SK-N-SH (cell line): ENCODE data around the gene SLC66A3. TPM values are rescaled to one million over a fixed set of nuclear protein-coding genes. Genes with fewer than 3 reads are reported as not detected.

Experiments used
- CTCF ChIA-PET: fragments of 300-600, 350-600 bp; formaldehyde crosslinking; extraction: SDS; loops from one replicate; lab custom pipeline; 2021; lab: Yijun Ruan, JAX
- POLR2A ChIA-PET: fragments of 350-600 bp; sonication (Branson Sonifier 250); formaldehyde crosslinking; extraction: SDS; loops from one replicate; lab custom pipeline; 2020; ENCODE audit warnings: antibody characterized with exemption, inconsistent platforms; lab: Yijun Ruan, JAX
- DNase-seq: peaks from one replicate; pipeline ENCODE4 v3.0.0; 2012
- H2AFZ ChIP-seq: fragments of 200-600 bp; sonication (generic); 2 replicates; pipeline ENCODE4 v1.8.1; 2016; ENCODE audit warnings: antibody characterized with exemption, mild to moderate bottlenecking, low read depth
- H3F3A ChIP-seq: fragments of 200-600 bp; sonication (generic); replicated peaks from 2 replicates; pipeline ENCODE3; 2016; ENCODE audit warnings: antibody characterized with exemption, mild to moderate bottlenecking; ENCODE audit not compliant: insufficient read depth
- H3K27ac ChIP-seq, 2 experiments: fragments of 200-500 bp in 1 of 2; fragments of 200-600 bp in 1 of 2; sonication (Bioruptor generic) in 1 of 2; sonication (generic), shearing (Covaris generic) in 1 of 2; 2 replicates each; pipeline versions ENCODE4 v1.5.1 to v1.6.1; 2014 to 2016; ENCODE audit warnings: low read depth in 2 of 2, inconsistent platforms in 1 of 2, low read length in 1 of 2, mild to moderate bottlenecking in 1 of 2, mixed read lengths in 1 of 2
- H3K27me3 ChIP-seq: fragments of 200-600 bp; sonication (generic), shearing (Covaris generic); 2 replicates; pipeline ENCODE4 v1.6.1; 2016; ENCODE audit warnings: mixed run types; ENCODE audit not compliant: insufficient read depth
- H3K36me3 ChIP-seq, 2 experiments: fragments of 200-500 bp in 1 of 2; fragments of 200-600 bp in 1 of 2; sonication (Bioruptor generic) in 1 of 2; sonication (generic) in 1 of 2; replicated peaks in 1 of 2; 2 replicates each; pipeline versions ENCODE3 to v1.5.1; 2014 to 2016; ENCODE audit warnings: low read length in 1 of 2, mild to moderate bottlenecking in 1 of 2; ENCODE audit not compliant: insufficient read depth in 2 of 2, control insufficient read depth in 1 of 2
- H3K4me1 ChIP-seq, 2 experiments: fragments of 200-500 bp in 1 of 2; fragments of 200-600 bp in 1 of 2; sonication (Bioruptor generic) in 1 of 2; sonication (generic), shearing (Covaris generic) in 1 of 2; 2 replicates each; pipeline versions ENCODE4 v1.5.1 to v1.6.1; 2014 to 2016; ENCODE audit warnings: low read depth in 1 of 2, low read length in 1 of 2, mixed run types in 1 of 2; ENCODE audit not compliant: insufficient read depth in 2 of 2, control insufficient read depth in 1 of 2
- H3K4me2 ChIP-seq: fragments of 200-600 bp; sonication (generic), shearing (Covaris generic); 2 replicates; pipeline ENCODE4 v1.6.1; 2017; ENCODE audit warnings: mixed run types
- H3K4me3 ChIP-seq, 2 experiments: fragments of 200-500 bp in 1 of 2; fragments of 200-600 bp in 1 of 2; sonication (Bioruptor generic) in 1 of 2; sonication (generic), shearing (Covaris generic) in 1 of 2; 2 replicates each; pipeline versions ENCODE4 v1.5.1 to v1.8.1; 2014 to 2016; ENCODE audit warnings: low read depth in 2 of 2, inconsistent platforms in 1 of 2, low read length in 1 of 2, mild to moderate bottlenecking in 1 of 2, mixed read lengths in 1 of 2, moderate library complexity in 1 of 2
- H3K79me2 ChIP-seq: fragments of 200-600 bp; sonication (generic); 2 replicates; pipeline ENCODE4 v1.8.1; 2017; ENCODE audit warnings: mild to moderate bottlenecking; ENCODE audit not compliant: insufficient read depth
- H3K9ac ChIP-seq: fragments of 200-600 bp; sonication (generic); 2 replicates; pipeline ENCODE4 v1.6.1; 2017; ENCODE audit warnings: mixed run types
- H3K9me2 ChIP-seq: fragments of 200-600 bp; sonication (generic); 2 replicates; pipeline ENCODE4 v1.6.1; 2017; ENCODE audit warnings: mixed run types
- H3K9me3 ChIP-seq: fragments of 200-600 bp; sonication (generic); 2 replicates; pipeline ENCODE4 v1.6.1; 2017; ENCODE audit warnings: mixed run types, mild to moderate bottlenecking, moderate library complexity
- H4K20me1 ChIP-seq: fragments of 200-600 bp; sonication (generic); 2 replicates; pipeline ENCODE4 v1.6.1; 2017; ENCODE audit warnings: mild to moderate bottlenecking, mixed run types; ENCODE audit not compliant: insufficient read depth
- CHD2 ChIP-seq: fragments of 150-350 bp; IDR thresholded peaks from 2 replicates; pipeline ENCODE4 v1.6.1; 2018; ENCODE audit warnings: low read length; ENCODE audit not compliant: partially characterized antibody
- CTCF ChIP-seq: fragments of 200-600 bp; sonication (generic); IDR thresholded peaks from 2 replicates; pipeline ENCODE4 v1.6.1; 2017; ENCODE audit warnings: antibody characterized with exemption, mild to moderate bottlenecking, moderate library complexity
- EZH2phosphoT487 ChIP-seq: fragments of 200-600 bp; sonication (generic); IDR thresholded peaks from 2 replicates; pipeline ENCODE4 v1.6.1; 2017; ENCODE audit warnings: low read depth, mixed run types, mild to moderate bottlenecking, antibody characterized with exemption, moderate library complexity, borderline replicate concordance
- FOXJ3 ChIP-seq: sonication (generic); formaldehyde crosslinking; IDR thresholded peaks from 2 replicates; pipeline ENCODE4 v1.5.1; 2020; ENCODE audit warnings: mild to moderate bottlenecking, missing genetic modification reagents
- FOXM1 ChIP-seq: IDR thresholded peaks from 2 replicates; pipeline ENCODE4 v1.4.0; 2012; ENCODE audit warnings: low read depth, mild to moderate bottlenecking
- GABPA ChIP-seq: IDR thresholded peaks from 2 replicates; pipeline ENCODE4 v1.4.0; 2012; ENCODE audit warnings: low read depth, mild to moderate bottlenecking
- GATA2 ChIP-seq: sonication (generic); formaldehyde crosslinking; IDR thresholded peaks from 2 replicates; pipeline ENCODE4 v1.5.0; 2020; ENCODE audit warnings: mild to moderate bottlenecking, missing genetic modification reagents
- JUND ChIP-seq: IDR thresholded peaks from 2 replicates; pipeline ENCODE4 v1.4.0; 2012
- MXI1 ChIP-seq: IDR thresholded peaks from 2 replicates; pipeline ENCODE4 v1.6.1; 2012; ENCODE audit warnings: mild to moderate bottlenecking, low read depth, low read length, improper control_type of control experiment
- NFIC ChIP-seq: IDR thresholded peaks from 2 replicates; pipeline ENCODE4 v1.4.0; 2012; ENCODE audit warnings: borderline replicate concordance
- RCOR1 ChIP-seq: fragments of 150-350 bp; IDR thresholded peaks from 2 replicates; pipeline ENCODE4 v1.6.1; 2017; ENCODE audit warnings: antibody characterized with exemption, low read length
- SIN3A ChIP-seq: IDR thresholded peaks from 2 replicates; pipeline ENCODE4 v1.6.1; 2012; ENCODE audit warnings: low read depth, mild to moderate bottlenecking, low read length, moderate library complexity, borderline replicate concordance
- TAF1 ChIP-seq: IDR thresholded peaks from 2 replicates; pipeline ENCODE4 v1.6.1; 2012; ENCODE audit warnings: low read depth, mild to moderate bottlenecking, low read length, moderate library complexity, borderline replicate concordance
- TEAD4 ChIP-seq: IDR thresholded peaks from 2 replicates; pipeline ENCODE4 v1.4.0; 2012; ENCODE audit warnings: mild to moderate bottlenecking, borderline replicate concordance; ENCODE audit not compliant: insufficient read depth
- USF1 ChIP-seq: IDR thresholded peaks from 2 replicates; pipeline ENCODE4 v1.4.0; 2012; ENCODE audit warnings: low read depth, borderline replicate concordance
- WGBS: methylation state at CpG from one replicate; pipeline ENCODE4 v1.1.6; 2017; ENCODE audit warnings: low lambda C conversion rate; 5-methylcytosine and 5-hydroxymethylcytosine counted together
- polyA plus RNA-seq, 3 experiments: library from polyadenylated mRNA; depleted of rRNA; stranded (reverse); fragments of >200 nt; gene quantifications; 2 replicates each; pipeline ENCODE4 v1.2.3, GENCODE V29; 2012

SLC66A3 gene
- polyA plus RNA-seq, 1 of the 3 experiments (the other 2 are of a cell fraction): 49.0 TPM

- no peak for DNase-seq
- Histone ChIP-seq H3K27me3 (no peaks in the 10 kb centered on the region), H3K36me3 (peaks cover 68 to 74% of the 10 kb centered on the region in 2 experiments), H3K4me1 (no peaks in the 10 kb centered on the region; a peak in 1 of 4 replicates), H3K27ac (no peak overlapping the region), H3F3A (peaks cover 3% of the 10 kb centered on the region), H3K4me3 (no peak overlapping the region), H4K20me1 (no peaks in the 10 kb centered on the region), H3K9ac (no peak overlapping the region), H3K79me2 (no peaks in the 10 kb centered on the region; the same call in 1 of the 2 replicates), H3K9me2 (no peaks in the 10 kb centered on the region), H3K4me2 (no peak overlapping the region), H2AFZ (no peak overlapping the region), H3K9me3 (no peaks in the 10 kb centered on the region)
- CTCF ChIA-PET: interaction anchor here (1.0 to 2.2 kb wide), 3 partner anchors 10 to 226 kb away, joined by 3 to 7 read pairs (median 3); no protein-coding TSS in a partner anchor
- TF ChIP-seq MXI1 (no peak), EZH2phosphoT487 (no peak), JUND (no peak), GABPA (no peak), FOXM1 (no peak), RCOR1 (no peak), TAF1 (no peak)
- WGBS: 98% methylated on average over 2 of the region's 2 CpGs
- POLR2A ChIA-PET: no interaction called here
These were observed 65.2 kb downstream of the SLC66A3 start for GRCh38 chr2:11220445-11220844.

- POLR2A ChIA-PET: no interaction called here
- Histone ChIP-seq H3K27ac (no peak overlapping the region), H3K4me2 (no peak overlapping the region), H3K9ac (no peak overlapping the region), H3F3A (peaks cover 3% of the 10 kb centered on the region), H3K4me1 (no peaks in the 10 kb centered on the region; a peak in 1 of 4 replicates), H3K27me3 (no peaks in the 10 kb centered on the region), H3K79me2 (peaks cover 4% of the 10 kb centered on the region), H2AFZ (no peak overlapping the region), H3K4me3 (no peak overlapping the region), H3K9me2 (no peaks in the 10 kb centered on the region), H3K36me3 (peaks cover 62 to 65% of the 10 kb centered on the region in 2 experiments), H4K20me1 (no peaks in the 10 kb centered on the region), H3K9me3 (no peaks in the 10 kb centered on the region)
- WGBS: 96% methylated on average over 5 of the region's 5 CpGs
- DNase-seq: no peak
- CTCF ChIA-PET: interaction anchor here (1.2 to 4.1 kb wide), 3 partner anchors 91 to 224 kb away, joined by 4 to 20 read pairs (median 7); a partner anchor contains a TSS
- TF ChIP-seq TEAD4 (no peak), EZH2phosphoT487 (no peak), SIN3A (no peak), FOXJ3 (no peak), GATA2 (CRISPR knock-in tag) (no peak), USF1 (no peak), NFIC (no peak), CTCF (no peak), FOXM1 (no peak), CHD2 (no peak)
These were observed 67.6 kb downstream of the SLC66A3 start for GRCh38 chr2:11222845-11223244.
